GM23338 (cell line): ENCODE measurements around the gene ANKRD53.

Source experiments
- CREB1 ChIP-seq: fragments of 250-450 bp; sonication (Bioruptor Pico); IDR thresholded peaks from 2 replicates; pipeline ENCODE4 v1.5.0; 2020; ENCODE audit warnings: low read depth, mild to moderate bottlenecking, moderate library complexity
- EZH2 ChIP-seq: fragments of 200-600 bp; sonication (generic); IDR thresholded peaks from one replicate; pipeline ENCODE4 v1.8.0; 2017; ENCODE audit warnings: antibody characterized with exemption, mild to moderate bottlenecking, low read depth; ENCODE audit not compliant: unreplicated experiment
- EZH2phosphoT487 ChIP-seq: fragments of 200-600 bp; sonication (generic); IDR thresholded peaks from one replicate; pipeline ENCODE4 v1.8.1; 2018; ENCODE audit warnings: antibody characterized with exemption; ENCODE audit not compliant: unreplicated experiment
- JUNB ChIP-seq: IDR thresholded peaks from one replicate; pipeline ENCODE4 v1.6.1; 2016; ENCODE audit warnings: antibody characterized with exemption; ENCODE audit not compliant: unreplicated experiment
- POLR2AphosphoS5 ChIP-seq: IDR thresholded peaks from 2 replicates; pipeline ENCODE4 v1.6.1; 2016; ENCODE audit warnings: antibody characterized with exemption, low read depth
- STAT1 ChIP-seq: IDR thresholded peaks from one replicate; pipeline ENCODE4 v1.6.1; 2016; ENCODE audit warnings: antibody characterized with exemption; ENCODE audit not compliant: unreplicated experiment
- ZNF114 ChIP-seq: fragments of 250-450 bp; sonication (Bioruptor Pico); IDR thresholded peaks from 2 replicates; pipeline ENCODE4 v1.5.0; 2020; ENCODE audit warnings: mild to moderate bottlenecking, moderate library complexity
- ZNF331 ChIP-seq: fragments of 250-450 bp; sonication (Bioruptor Pico); IDR thresholded peaks from 2 replicates; pipeline ENCODE4 v1.5.0; 2020; ENCODE audit warnings: low read depth, mild to moderate bottlenecking, moderate library complexity
- TF ChIP-seq, protein P1 (sequence below), 2 experiments: fragments of 200-600 bp in 1 of 2; sonication (generic) in 1 of 2; conservative IDR thresholded peaks; 2 replicates each; pipeline versions ENCODE4 v1.5.1 to v1.6.1; 2016 to 2017; ENCODE audit warnings: antibody characterized with exemption in 2 of 2, low read depth in 2 of 2, mild to moderate bottlenecking in 2 of 2, moderate library complexity in 1 of 2
- TF ChIP-seq, protein P2 (sequence below): IDR thresholded peaks from one replicate; pipeline ENCODE4 v1.6.1; 2018; ENCODE audit warnings: antibody characterized with exemption; ENCODE audit not compliant: unreplicated experiment
- TF ChIP-seq, protein P3 (sequence below): IDR thresholded peaks from 2 replicates; pipeline ENCODE4 v1.6.1; 2016; ENCODE audit warnings: antibody characterized with exemption
- TF ChIP-seq, protein P4 (sequence below): fragments of 250-450 bp; sonication (Bioruptor Pico); IDR thresholded peaks from 2 replicates; pipeline ENCODE4 v1.5.0; 2020; ENCODE audit warnings: mild to moderate bottlenecking, moderate library complexity

DNA sequence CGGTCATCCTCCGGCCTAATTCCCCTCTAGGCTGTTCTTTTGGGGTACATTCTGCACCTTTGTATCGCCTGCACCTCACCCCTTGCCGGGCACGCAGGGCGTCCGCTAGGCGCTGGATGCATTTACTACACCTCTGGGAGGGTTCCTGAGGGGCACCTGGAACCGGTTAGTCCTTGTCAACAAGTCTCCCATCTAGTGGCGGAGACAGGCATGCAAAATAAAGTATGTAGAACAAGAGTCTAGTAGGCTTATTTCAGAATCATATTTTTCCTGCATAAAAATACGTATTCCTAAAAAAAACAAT lies 16.9 kb downstream of the ANKRD53 start:
- TF ChIP-seq, protein P1, sequence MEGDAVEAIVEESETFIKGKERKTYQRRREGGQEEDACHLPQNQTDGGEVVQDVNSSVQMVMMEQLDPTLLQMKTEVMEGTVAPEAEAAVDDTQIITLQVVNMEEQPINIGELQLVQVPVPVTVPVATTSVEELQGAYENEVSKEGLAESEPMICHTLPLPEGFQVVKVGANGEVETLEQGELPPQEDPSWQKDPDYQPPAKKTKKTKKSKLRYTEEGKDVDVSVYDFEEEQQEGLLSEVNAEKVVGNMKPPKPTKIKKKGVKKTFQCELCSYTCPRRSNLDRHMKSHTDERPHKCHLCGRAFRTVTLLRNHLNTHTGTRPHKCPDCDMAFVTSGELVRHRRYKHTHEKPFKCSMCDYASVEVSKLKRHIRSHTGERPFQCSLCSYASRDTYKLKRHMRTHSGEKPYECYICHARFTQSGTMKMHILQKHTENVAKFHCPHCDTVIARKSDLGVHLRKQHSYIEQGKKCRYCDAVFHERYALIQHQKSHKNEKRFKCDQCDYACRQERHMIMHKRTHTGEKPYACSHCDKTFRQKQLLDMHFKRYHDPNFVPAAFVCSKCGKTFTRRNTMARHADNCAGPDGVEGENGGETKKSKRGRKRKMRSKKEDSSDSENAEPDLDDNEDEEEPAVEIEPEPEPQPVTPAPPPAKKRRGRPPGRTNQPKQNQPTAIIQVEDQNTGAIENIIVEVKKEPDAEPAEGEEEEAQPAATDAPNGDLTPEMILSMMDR (conservative IDR thresholded peaks at IDR 0.05; ENCODE audit: low read depth in 2 of 2), result peak; percentile 52 to 53
- TF ChIP-seq, protein P2, sequence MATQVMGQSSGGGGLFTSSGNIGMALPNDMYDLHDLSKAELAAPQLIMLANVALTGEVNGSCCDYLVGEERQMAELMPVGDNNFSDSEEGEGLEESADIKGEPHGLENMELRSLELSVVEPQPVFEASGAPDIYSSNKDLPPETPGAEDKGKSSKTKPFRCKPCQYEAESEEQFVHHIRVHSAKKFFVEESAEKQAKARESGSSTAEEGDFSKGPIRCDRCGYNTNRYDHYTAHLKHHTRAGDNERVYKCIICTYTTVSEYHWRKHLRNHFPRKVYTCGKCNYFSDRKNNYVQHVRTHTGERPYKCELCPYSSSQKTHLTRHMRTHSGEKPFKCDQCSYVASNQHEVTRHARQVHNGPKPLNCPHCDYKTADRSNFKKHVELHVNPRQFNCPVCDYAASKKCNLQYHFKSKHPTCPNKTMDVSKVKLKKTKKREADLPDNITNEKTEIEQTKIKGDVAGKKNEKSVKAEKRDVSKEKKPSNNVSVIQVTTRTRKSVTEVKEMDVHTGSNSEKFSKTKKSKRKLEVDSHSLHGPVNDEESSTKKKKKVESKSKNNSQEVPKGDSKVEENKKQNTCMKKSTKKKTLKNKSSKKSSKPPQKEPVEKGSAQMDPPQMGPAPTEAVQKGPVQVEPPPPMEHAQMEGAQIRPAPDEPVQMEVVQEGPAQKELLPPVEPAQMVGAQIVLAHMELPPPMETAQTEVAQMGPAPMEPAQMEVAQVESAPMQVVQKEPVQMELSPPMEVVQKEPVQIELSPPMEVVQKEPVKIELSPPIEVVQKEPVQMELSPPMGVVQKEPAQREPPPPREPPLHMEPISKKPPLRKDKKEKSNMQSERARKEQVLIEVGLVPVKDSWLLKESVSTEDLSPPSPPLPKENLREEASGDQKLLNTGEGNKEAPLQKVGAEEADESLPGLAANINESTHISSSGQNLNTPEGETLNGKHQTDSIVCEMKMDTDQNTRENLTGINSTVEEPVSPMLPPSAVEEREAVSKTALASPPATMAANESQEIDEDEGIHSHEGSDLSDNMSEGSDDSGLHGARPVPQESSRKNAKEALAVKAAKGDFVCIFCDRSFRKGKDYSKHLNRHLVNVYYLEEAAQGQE, result no peak
- no peak for TF ChIP-seq EZH2phosphoT487
- TF ChIP-seq POLR2AphosphoS5, result no peak; the same call in 1 of the 2 replicates
- no peak for TF ChIP-seq EZH2
- no peak for TF ChIP-seq CREB1 (CRISPR knock-in tag)
- TF ChIP-seq ZNF331 (CRISPR knock-in tag), result no peak
- no peak for TF ChIP-seq STAT1
- no peak for TF ChIP-seq JUNB
- TF ChIP-seq, protein P3, sequence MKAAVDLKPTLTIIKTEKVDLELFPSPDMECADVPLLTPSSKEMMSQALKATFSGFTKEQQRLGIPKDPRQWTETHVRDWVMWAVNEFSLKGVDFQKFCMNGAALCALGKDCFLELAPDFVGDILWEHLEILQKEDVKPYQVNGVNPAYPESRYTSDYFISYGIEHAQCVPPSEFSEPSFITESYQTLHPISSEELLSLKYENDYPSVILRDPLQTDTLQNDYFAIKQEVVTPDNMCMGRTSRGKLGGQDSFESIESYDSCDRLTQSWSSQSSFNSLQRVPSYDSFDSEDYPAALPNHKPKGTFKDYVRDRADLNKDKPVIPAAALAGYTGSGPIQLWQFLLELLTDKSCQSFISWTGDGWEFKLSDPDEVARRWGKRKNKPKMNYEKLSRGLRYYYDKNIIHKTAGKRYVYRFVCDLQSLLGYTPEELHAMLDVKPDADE, result no peak
- TF ChIP-seq, protein P4, sequence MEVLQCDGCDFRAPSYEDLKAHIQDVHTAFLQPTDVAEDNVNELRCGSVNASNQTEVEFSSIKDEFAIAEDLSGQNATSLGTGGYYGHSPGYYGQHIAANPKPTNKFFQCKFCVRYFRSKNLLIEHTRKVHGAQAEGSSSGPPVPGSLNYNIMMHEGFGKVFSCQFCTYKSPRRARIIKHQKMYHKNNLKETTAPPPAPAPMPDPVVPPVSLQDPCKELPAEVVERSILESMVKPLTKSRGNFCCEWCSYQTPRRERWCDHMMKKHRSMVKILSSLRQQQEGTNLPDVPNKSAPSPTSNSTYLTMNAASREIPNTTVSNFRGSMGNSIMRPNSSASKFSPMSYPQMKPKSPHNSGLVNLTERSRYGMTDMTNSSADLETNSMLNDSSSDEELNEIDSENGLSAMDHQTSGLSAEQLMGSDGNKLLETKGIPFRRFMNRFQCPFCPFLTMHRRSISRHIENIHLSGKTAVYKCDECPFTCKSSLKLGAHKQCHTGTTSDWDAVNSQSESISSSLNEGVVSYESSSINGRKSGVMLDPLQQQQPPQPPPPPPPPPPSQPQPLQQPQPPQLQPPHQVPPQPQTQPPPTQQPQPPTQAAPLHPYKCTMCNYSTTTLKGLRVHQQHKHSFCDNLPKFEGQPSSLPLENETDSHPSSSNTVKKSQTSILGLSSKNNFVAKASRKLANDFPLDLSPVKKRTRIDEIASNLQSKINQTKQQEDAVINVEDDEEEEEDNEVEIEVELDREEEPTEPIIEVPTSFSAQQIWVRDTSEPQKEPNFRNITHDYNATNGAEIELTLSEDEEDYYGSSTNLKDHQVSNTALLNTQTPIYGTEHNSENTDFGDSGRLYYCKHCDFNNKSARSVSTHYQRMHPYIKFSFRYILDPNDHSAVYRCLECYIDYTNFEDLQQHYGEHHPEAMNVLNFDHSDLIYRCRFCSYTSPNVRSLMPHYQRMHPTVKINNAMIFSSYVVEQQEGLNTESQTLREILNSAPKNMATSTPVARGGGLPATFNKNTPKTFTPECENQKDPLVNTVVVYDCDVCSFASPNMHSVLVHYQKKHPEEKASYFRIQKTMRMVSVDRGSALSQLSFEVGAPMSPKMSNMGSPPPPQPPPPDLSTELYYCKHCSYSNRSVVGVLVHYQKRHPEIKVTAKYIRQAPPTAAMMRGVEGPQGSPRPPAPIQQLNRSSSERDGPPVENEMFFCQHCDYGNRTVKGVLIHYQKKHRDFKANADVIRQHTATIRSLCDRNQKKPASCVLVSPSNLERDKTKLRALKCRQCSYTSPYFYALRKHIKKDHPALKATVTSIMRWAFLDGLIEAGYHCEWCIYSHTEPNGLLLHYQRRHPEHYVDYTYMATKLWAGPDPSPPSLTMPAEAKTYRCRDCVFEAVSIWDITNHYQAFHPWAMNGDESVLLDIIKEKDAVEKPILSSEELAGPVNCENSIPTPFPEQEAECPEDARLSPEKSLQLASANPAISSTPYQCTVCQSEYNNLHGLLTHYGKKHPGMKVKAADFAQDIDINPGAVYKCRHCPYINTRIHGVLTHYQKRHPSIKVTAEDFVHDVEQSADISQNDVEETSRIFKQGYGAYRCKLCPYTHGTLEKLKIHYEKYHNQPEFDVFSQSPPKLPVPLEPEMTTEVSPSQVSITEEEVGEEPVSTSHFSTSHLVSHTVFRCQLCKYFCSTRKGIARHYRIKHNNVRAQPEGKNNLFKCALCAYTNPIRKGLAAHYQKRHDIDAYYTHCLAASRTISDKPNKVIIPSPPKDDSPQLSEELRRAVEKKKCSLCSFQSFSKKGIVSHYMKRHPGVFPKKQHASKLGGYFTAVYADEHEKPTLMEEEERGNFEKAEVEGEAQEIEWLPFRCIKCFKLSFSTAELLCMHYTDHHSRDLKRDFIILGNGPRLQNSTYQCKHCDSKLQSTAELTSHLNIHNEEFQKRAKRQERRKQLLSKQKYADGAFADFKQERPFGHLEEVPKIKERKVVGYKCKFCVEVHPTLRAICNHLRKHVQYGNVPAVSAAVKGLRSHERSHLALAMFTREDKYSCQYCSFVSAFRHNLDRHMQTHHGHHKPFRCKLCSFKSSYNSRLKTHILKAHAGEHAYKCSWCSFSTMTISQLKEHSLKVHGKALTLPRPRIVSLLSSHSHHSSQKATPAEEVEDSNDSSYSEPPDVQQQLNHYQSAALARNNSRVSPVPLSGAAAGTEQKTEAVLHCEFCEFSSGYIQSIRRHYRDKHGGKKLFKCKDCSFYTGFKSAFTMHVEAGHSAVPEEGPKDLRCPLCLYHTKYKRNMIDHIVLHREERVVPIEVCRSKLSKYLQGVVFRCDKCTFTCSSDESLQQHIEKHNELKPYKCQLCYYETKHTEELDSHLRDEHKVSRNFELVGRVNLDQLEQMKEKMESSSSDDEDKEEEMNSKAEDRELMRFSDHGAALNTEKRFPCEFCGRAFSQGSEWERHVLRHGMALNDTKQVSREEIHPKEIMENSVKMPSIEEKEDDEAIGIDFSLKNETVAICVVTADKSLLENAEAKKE (CRISPR knock-in tag), result no peak
- no peak for TF ChIP-seq ZNF114 (CRISPR knock-in tag)
